Measurements from ENCODE around the gene HIVEP3.

DNA sequence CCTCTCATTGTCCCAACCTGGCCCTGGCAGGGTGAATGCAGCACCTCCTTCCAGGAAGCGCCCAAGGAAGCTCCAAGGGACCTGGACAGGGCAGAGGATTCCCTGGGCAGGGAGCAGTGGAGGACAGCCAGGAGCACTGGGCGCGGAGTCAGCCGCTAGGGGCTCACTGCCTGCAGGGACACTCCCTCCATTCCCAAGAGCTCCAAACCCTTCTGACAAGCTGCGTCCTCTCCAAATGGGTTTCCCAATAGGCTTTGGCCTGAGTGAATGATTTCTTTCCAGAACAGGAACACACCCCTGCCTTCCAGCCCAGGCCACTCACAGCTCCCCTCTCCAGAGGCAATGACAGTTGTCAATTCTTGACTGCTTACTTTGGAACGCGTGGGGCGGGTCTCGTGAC, 305.8 kb downstream of the HIVEP3 start:
- TF ChIP-seq, protein P1, sequence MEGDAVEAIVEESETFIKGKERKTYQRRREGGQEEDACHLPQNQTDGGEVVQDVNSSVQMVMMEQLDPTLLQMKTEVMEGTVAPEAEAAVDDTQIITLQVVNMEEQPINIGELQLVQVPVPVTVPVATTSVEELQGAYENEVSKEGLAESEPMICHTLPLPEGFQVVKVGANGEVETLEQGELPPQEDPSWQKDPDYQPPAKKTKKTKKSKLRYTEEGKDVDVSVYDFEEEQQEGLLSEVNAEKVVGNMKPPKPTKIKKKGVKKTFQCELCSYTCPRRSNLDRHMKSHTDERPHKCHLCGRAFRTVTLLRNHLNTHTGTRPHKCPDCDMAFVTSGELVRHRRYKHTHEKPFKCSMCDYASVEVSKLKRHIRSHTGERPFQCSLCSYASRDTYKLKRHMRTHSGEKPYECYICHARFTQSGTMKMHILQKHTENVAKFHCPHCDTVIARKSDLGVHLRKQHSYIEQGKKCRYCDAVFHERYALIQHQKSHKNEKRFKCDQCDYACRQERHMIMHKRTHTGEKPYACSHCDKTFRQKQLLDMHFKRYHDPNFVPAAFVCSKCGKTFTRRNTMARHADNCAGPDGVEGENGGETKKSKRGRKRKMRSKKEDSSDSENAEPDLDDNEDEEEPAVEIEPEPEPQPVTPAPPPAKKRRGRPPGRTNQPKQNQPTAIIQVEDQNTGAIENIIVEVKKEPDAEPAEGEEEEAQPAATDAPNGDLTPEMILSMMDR (IDR thresholded peaks at IDR 0.05) = no peak
- TF ChIP-seq POLR2A (IDR thresholded peaks at IDR 0.05) = no peak
